ENCODE results near the gene CORO1C.

CORO1C gene

DNA sequence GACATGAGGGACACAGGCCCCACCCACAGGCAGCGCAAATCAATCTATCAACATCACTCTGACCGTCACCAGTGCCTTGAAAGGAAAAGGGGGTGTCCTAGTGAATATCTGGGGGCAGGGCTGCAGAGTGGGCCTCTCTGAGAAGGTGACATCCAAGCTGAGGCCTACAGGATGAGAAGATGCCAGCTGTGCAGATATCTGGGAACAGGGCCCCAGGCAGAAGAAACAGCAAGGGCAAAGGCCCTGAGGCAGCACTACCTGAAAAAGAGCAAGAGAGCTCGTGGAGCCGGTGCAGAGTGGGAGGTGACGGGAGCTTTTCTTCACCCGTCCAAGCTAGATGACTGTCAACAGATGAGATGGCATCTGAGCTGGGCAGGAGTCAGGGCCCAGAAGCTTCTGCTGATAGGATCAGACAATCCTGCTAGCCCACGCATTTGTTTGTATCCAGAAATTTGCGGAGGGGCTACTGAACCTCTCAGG, 120.9 kb downstream of the CORO1C start:
- H3K4me3 ChIP-seq (ENCODE audit: low read length), result no peak overlapping the region
- TF ChIP-seq, protein P1, sequence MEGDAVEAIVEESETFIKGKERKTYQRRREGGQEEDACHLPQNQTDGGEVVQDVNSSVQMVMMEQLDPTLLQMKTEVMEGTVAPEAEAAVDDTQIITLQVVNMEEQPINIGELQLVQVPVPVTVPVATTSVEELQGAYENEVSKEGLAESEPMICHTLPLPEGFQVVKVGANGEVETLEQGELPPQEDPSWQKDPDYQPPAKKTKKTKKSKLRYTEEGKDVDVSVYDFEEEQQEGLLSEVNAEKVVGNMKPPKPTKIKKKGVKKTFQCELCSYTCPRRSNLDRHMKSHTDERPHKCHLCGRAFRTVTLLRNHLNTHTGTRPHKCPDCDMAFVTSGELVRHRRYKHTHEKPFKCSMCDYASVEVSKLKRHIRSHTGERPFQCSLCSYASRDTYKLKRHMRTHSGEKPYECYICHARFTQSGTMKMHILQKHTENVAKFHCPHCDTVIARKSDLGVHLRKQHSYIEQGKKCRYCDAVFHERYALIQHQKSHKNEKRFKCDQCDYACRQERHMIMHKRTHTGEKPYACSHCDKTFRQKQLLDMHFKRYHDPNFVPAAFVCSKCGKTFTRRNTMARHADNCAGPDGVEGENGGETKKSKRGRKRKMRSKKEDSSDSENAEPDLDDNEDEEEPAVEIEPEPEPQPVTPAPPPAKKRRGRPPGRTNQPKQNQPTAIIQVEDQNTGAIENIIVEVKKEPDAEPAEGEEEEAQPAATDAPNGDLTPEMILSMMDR (conservative IDR thresholded peaks at IDR 0.05; ENCODE audit: low read length), result no peak
- DNase-seq (ENCODE audit: low read depth), result no peak

DNA sequence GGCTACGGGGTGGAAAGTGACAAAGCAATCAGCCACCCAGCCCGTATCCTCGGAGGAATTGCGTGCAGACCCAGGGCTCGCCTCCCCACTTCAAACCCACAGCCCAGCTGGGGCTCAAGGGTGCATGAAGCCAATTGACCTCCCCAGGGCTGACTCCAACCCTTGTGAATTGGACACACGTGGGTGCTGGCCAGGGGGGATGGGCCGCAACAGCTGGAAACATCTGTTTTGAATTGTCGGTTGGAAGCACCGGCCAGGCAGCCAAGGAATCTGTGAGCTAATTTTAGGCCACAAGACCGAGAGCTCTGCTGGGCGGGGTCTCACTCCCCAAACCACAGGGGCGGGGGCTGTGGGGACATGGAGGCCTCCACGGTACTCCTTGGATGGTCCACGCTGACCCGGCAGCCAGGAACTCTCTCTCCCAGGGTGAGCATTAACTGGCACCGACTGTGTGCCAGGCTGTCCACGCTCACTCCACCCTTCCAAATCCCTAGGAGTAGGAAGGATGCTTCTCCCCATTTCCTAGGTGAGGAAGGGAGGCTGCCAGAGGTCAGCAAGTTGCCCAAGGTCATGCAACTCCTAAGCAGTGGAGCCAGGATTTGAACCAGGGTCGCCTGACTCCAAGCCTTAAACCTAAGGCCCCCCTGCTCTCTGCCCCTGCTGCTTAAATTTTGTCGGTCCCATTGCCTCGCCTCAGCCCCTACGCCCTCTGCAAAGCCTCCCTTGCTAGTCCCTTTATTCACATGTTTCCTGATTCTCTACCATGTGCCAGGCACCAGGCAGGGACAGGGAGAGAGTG, 121.6 kb downstream of the CORO1C start:
- TF ChIP-seq, protein P1 (conservative IDR thresholded peaks at IDR 0.05; ENCODE audit: low read length), result no peak
- no peak overlapping the region for H3K4me3 ChIP-seq (ENCODE audit: low read length)
- DNase-seq (ENCODE audit: low read depth), result peak; percentile 95

DNA sequence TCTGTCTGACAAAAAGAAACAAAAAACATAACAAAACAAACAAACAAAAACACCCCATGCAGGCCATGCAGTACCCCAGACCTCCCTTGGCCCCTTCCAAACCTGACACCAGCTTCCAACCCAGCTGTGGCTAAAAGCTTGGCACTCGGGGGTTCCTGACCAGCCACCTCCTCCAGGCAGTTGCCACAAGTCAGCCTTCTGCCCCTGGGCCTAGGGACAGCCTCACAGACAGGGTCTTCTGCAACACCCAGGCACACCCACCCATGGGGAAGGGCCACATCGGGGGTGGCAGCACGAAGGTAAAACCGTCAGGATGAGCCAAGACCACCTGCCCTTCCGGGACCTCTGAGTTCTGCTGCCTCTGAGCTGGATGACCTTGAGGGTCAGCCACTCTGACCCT, 122.7 kb downstream of the CORO1C start:
- DNase-seq (ENCODE audit: low read depth), result no peak
- TF ChIP-seq, protein P1 (conservative IDR thresholded peaks at IDR 0.05; ENCODE audit: low read length), result no peak
- no peak overlapping the region for H3K4me3 ChIP-seq (ENCODE audit: low read length)

DNA sequence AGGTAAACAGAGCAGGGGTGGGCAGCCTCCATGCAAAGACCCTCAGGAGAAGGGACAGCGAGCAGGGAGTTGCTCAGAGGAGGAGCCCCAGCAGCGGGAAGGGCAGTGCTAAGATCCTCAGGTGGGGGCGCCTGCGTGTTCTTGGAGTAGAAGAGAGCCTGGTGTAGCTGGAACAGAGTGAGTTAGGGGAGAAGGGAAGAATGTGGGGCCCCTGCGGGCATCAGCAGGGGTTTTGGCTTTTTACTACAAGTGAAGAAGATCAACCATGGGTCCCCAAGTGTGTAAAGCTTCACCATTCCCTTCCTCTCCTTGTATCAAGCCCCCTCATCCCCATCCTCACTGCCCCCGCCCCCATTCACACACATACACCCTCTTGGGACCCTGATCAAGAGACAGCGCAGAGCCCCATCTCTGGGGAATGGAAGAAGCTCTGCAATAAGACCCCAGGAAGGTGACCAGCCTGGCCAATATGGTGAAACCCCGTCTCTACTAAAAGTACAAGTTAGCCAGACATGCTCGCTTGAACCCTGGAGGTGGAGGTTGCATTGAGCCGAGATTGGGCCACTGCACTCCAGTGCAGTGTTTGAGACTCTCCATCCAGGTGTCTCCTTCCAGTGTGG, 123.2 kb downstream of the CORO1C start:
- H3K4me3 ChIP-seq (ENCODE audit: low read length), result no peak overlapping the region
- TF ChIP-seq, protein P1 (conservative IDR thresholded peaks at IDR 0.05; ENCODE audit: low read length), result no peak
- no peak for DNase-seq (ENCODE audit: low read depth)

DNA sequence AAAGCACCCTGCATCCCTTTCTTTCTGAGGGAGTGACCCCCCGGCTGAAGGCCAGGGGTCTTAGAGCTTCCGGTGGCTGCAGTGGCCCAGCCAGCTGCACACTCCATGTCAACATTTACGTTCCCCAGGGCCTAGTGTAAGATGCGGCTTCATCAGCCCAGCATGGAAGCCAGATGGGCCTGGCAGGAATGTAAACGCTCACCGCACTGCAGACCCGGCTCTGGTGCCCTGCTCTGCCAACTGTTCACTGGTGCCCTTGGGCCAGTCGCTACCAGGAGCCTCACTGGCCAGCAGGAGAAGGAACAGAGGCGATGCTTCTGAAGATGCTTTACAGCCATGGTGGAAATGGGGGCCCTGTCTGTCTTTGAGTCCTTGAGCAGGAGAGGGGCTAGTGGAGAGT, 124.8 kb downstream of the CORO1C start:
- no peak for DNase-seq (ENCODE audit: low read depth)
- no peak overlapping the region for H3K4me3 ChIP-seq (ENCODE audit: low read length)
- TF ChIP-seq, protein P1 (conservative IDR thresholded peaks at IDR 0.05; ENCODE audit: low read length), result no peak

DNA sequence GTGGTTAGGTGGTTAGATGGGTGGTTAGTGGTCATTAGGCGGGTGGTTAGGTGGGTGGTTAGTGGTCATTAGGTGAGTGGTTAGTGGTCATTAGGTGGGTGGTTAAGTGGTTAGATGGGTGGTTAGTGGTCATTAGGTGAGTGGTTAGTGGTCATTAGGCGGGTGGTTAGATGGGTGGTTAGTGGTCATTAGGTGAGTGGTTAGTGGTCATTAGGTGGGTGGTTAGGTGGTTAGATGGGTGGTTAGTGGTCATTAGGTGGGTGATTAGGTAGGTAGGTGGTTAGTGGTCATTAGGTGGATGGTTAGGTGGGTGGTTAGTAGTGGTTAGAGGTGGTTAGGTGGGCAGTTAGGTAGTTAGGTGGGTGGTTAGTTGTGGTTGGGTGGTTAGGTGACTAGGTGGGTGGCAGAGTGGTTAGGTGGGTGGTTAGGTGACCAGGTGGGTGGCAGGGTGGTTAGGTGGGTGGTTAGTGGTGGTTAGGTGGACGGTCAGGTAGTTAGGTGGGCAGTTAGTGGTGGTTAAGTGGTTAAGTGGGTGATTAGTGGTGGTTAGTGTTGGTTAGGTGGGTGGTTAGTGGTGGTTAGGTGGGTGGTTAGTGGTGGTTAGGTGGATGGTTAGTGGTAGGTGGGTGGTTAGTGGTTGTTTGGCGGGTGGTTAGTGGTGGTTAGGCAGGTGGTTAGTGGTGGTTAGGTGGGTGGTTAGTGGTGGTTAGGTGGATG, 125.5 kb downstream of the CORO1C start:
- no peak for DNase-seq (ENCODE audit: low read depth)
- H3K4me3 ChIP-seq (ENCODE audit: low read length), result no peak overlapping the region
- TF ChIP-seq, protein P1 (conservative IDR thresholded peaks at IDR 0.05; ENCODE audit: low read length), result no peak
